ENCODE results near the gene ACACA.
"Not testable (repeated sequence)": the region's sequence is repeated elsewhere in the genome, so short reads cannot be mapped to it uniquely, and the experiment has no call there.

ACACA gene

GRCh38 chr17:37393352-37393751, 13.3 kb downstream of the ACACA start:
- no peak for DNase-seq (ENCODE audit: low read depth)

GRCh38 chr17:37392024-37392590, 14.5 kb downstream of the ACACA start:
- no peak for DNase-seq (ENCODE audit: low read depth)

- no peak for DNase-seq (ENCODE audit: low read depth)
Observed at GRCh38 chr17:37391146-37391545, 15.5 kb downstream of the ACACA start.

- DNase-seq (ENCODE audit: low read depth), result no peak
Observed at GRCh38 chr17:37389160-37389559, 17.5 kb downstream of the ACACA start.

- DNase-seq (ENCODE audit: low read depth), result no peak
Observed at GRCh38 chr17:37388266-37388665, 18.4 kb downstream of the ACACA start.

GRCh38 chr17:37386462-37386861, 20.2 kb downstream of the ACACA start:
- no peak for DNase-seq (ENCODE audit: low read depth)

- DNase-seq (ENCODE audit: low read depth), result no peak
Observed at GRCh38 chr17:37385474-37385990, 21.1 kb downstream of the ACACA start.

- no peak for DNase-seq (ENCODE audit: low read depth)
Observed at GRCh38 chr17:37384560-37385149, 22.0 kb downstream of the ACACA start.

GRCh38 chr17:37382056-37382455, 24.6 kb downstream of the ACACA start:
- no peak for DNase-seq (ENCODE audit: low read depth)

GRCh38 chr17:37375706-37376105, 30.9 kb downstream of the ACACA start, which contains the start of gene C17orf78:
TSS of gene C17orf78 (plus strand) at chr17:37375985. CDS start at chr17:37376093, 108 bp downstream.
- DNase-seq (ENCODE audit: low read depth), result no peak

GRCh38 chr17:37373530-37374159, 33.0 kb downstream of the ACACA start:
- peak; percentile 34 for DNase-seq (ENCODE audit: low read depth)

GRCh38 chr17:37368577-37368976, 38.1 kb downstream of the ACACA start:
- DNase-seq (ENCODE audit: low read depth), result no peak

- DNase-seq (ENCODE audit: low read depth), result no peak
Observed at GRCh38 chr17:37365589-37365988, 41.0 kb downstream of the ACACA start.

- no peak for DNase-seq (ENCODE audit: low read depth)
Observed at GRCh38 chr17:37361543-37361942, 45.1 kb downstream of the ACACA start.

GRCh38 chr17:37360632-37361031, 46.0 kb downstream of the ACACA start:
- DNase-seq (ENCODE audit: low read depth), result no peak

- no peak for DNase-seq (ENCODE audit: low read depth)
Observed at GRCh38 chr17:37359682-37360188, 46.9 kb downstream of the ACACA start.

GRCh38 chr17:37358830-37359681, 47.6 kb downstream of the ACACA start:
- DNase-seq (ENCODE audit: low read depth), result peak; percentile 83

GRCh38 chr17:37358098-37358829, 48.4 kb downstream of the ACACA start:
- no peak for DNase-seq (ENCODE audit: low read depth)

- DNase-seq (ENCODE audit: low read depth), result not testable (repeated sequence)
Observed at GRCh38 chr17:37356796-37357569, 49.7 kb downstream of the ACACA start.

GRCh38 chr17:37346863-37347402, 59.7 kb downstream of the ACACA start:
- not testable (repeated sequence) for DNase-seq (ENCODE audit: low read depth)
